ENCODE data around the gene CYTL1. TPM values are rescaled to one million over a fixed set of nuclear protein-coding genes. Genes with fewer than 3 reads are reported as not detected.
A peak's percentile ranks its signal among the peaks of the same experiment; 100 is the strongest.

The CYTL1 gene
- total RNA-seq, 1 donor from 2014 or later: 9.4 TPM

- Histone ChIP-seq H3K27me3 (ENCODE audit: control insufficient read depth, insufficient read depth, low read length) (no peaks in the 10 kb centered on the region), H3K36me3 (ENCODE audit: control insufficient read depth, insufficient read depth, low read length) (no peaks in the 10 kb centered on the region), H3K4me3 (ENCODE audit: low read depth, low read length) (no peak overlapping the region)
- TF ChIP-seq, protein P1, sequence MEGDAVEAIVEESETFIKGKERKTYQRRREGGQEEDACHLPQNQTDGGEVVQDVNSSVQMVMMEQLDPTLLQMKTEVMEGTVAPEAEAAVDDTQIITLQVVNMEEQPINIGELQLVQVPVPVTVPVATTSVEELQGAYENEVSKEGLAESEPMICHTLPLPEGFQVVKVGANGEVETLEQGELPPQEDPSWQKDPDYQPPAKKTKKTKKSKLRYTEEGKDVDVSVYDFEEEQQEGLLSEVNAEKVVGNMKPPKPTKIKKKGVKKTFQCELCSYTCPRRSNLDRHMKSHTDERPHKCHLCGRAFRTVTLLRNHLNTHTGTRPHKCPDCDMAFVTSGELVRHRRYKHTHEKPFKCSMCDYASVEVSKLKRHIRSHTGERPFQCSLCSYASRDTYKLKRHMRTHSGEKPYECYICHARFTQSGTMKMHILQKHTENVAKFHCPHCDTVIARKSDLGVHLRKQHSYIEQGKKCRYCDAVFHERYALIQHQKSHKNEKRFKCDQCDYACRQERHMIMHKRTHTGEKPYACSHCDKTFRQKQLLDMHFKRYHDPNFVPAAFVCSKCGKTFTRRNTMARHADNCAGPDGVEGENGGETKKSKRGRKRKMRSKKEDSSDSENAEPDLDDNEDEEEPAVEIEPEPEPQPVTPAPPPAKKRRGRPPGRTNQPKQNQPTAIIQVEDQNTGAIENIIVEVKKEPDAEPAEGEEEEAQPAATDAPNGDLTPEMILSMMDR (IDR thresholded peaks at IDR 0.05; ENCODE audit: insufficient read depth, low read length, poor library complexity, severe bottlenecking): no peak
- DNase-seq (ENCODE audit: low read depth): no peak
Measured at GRCh38 chr4:5024673-5025072, 5.4 kb upstream of the CYTL1 start.

DNA sequence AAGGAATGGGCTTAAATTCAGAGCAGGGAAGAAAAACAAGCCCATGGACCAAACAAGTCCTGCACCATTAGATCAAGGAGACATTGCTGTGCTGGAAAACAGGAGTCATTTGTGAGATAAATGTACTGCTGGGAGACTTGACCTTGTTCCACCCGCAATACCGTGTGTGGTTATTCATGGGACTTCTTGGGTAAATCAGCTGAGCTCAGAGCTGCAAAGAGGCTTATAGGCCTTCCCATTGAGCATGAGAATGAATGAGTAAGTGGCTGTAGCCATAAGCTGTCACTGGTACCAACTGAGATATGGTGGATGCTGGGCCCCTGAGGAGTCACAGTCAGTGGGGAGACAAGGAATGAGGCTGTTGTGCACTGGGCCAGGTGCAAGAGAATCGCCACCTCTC, 2.3 kb upstream of the CYTL1 start:
- DNase-seq (ENCODE audit: low read depth): no peak
- Histone ChIP-seq H3K27me3 (ENCODE audit: control insufficient read depth, insufficient read depth, low read length) (no peaks in the 10 kb centered on the region), H3K36me3 (ENCODE audit: control insufficient read depth, insufficient read depth, low read length) (no peaks in the 10 kb centered on the region), H3K4me3 (ENCODE audit: low read depth, low read length) (no peak overlapping the region)
- TF ChIP-seq, protein P1 (IDR thresholded peaks at IDR 0.05; ENCODE audit: insufficient read depth, low read length, poor library complexity, severe bottlenecking): no peak

- TF ChIP-seq, protein P1 (IDR thresholded peaks at IDR 0.05; ENCODE audit: insufficient read depth, low read length, poor library complexity, severe bottlenecking): no peak
- H3K4me3 ChIP-seq (ENCODE audit: low read depth, low read length): no peak overlapping the region
- H3K27me3 ChIP-seq (ENCODE audit: control insufficient read depth, insufficient read depth, low read length): no peaks in the 10 kb centered on the region
- DNase-seq (ENCODE audit: low read depth): no peak
- no peaks in the 10 kb centered on the region for H3K36me3 ChIP-seq (ENCODE audit: control insufficient read depth, insufficient read depth, low read length)
Measured at GRCh38 chr4:5020341-5020740, 1.1 kb upstream of the CYTL1 start.

DNA sequence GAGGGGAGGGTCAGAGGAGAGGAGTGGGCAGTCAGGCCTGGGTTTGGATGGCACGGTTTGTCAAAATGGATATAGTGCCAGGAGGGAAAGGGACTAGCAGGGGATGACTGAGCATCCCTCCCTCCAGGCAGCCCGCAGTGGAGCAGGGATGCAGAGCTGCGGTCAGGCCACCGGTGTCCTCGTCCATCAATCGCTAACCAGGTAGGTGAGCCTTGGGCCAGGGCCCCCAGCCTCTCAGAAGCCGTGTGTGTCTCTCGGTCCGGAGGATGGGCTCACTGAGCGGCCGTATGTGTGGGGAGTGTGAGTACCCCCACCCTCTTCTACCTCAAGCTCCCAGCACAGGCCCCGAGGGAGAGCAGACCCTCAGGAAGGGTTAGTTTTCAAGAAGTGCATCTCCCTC, 538 bp upstream of the CYTL1 start:
- TF ChIP-seq, protein P1 (IDR thresholded peaks at IDR 0.05; ENCODE audit: insufficient read depth, low read length, poor library complexity, severe bottlenecking): no peak
- Histone ChIP-seq H3K4me3 (ENCODE audit: low read depth, low read length) (no peak overlapping the region), H3K27me3 (ENCODE audit: control insufficient read depth, insufficient read depth, low read length) (no peaks in the 10 kb centered on the region), H3K36me3 (ENCODE audit: control insufficient read depth, insufficient read depth, low read length) (no peaks in the 10 kb centered on the region)
- DNase-seq (ENCODE audit: low read depth): no peak

DNA sequence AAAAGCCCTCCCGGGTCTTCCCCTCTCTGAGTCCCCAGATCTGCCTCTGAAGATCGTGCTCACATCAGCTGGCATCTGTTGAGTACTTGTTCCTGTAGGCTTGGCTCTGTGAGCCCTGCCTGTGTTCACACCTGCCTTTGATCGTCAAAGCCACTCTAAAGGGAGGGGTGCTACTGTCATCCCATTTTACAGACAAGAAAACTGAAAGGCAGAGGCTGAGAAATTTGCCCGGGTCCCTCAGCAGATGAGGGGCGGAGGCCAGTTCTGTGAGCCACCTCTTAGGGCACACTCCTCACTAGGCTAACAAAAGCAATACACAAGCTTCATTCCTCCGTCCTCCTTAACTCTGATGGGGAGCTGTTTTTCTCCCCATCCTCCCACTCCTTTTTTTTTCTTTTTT, 655 bp downstream of the CYTL1 start:
- TF ChIP-seq, protein P1 (IDR thresholded peaks at IDR 0.05; ENCODE audit: insufficient read depth, low read length, poor library complexity, severe bottlenecking): no peak
- Histone ChIP-seq H3K27me3 (ENCODE audit: control insufficient read depth, insufficient read depth, low read length) (no peaks in the 10 kb centered on the region), H3K36me3 (ENCODE audit: control insufficient read depth, insufficient read depth, low read length) (no peaks in the 10 kb centered on the region), H3K4me3 (ENCODE audit: low read depth, low read length) (no peak overlapping the region)
- DNase-seq (ENCODE audit: low read depth): no peak

- Histone ChIP-seq H3K36me3 (ENCODE audit: control insufficient read depth, insufficient read depth, low read length) (no peaks in the 10 kb centered on the region), H3K4me3 (ENCODE audit: low read depth, low read length) (no peak overlapping the region), H3K27me3 (ENCODE audit: control insufficient read depth, insufficient read depth, low read length) (no peaks in the 10 kb centered on the region)
- no peak for DNase-seq (ENCODE audit: low read depth)
- TF ChIP-seq, protein P1 (IDR thresholded peaks at IDR 0.05; ENCODE audit: insufficient read depth, low read length, poor library complexity, severe bottlenecking): peak; percentile 40
Measured at GRCh38 chr4:5018096-5018495, 1.2 kb downstream of the CYTL1 start.
